H1 (cell line): ENCODE results near the gene SHROOM2. TPM values are rescaled to one million over a fixed set of nuclear protein-coding genes. Genes with fewer than 3 reads are reported as not detected.

Experiments used
- BRCA1 ChIP-seq: IDR thresholded peaks from 2 replicates; pipeline ENCODE4 v1.6.1; 2012; ENCODE audit warnings: low read depth, low read length, improper control_type of control experiment
- FOSL1 ChIP-seq: IDR thresholded peaks from 2 replicates; pipeline ENCODE4 v1.6.1; 2011; ENCODE audit warnings: mild to moderate bottlenecking, low read depth, low read length, moderate library complexity; ENCODE audit not compliant: insufficient read depth
- RNF2 ChIP-seq: fragments of 200-900, 300-1000 bp; sonication (generic); IDR thresholded peaks from 2 replicates; pipeline ENCODE4 v1.7.1; 2016; ENCODE audit warnings: borderline replicate concordance, low read depth, mild to moderate bottlenecking, antibody characterized with exemption, low read length; ENCODE audit not compliant: poor library complexity, severe bottlenecking; ENCODE audit errors: missing control alignments
- TCF12 ChIP-seq: IDR thresholded peaks from 2 replicates; pipeline ENCODE4 v1.6.1; 2011; ENCODE audit warnings: low read depth, mild to moderate bottlenecking, low read length
- YY1 ChIP-seq: IDR thresholded peaks from 2 replicates; pipeline ENCODE4 v1.6.1; 2011; ENCODE audit warnings: low read depth, mild to moderate bottlenecking, low read length
- polyA plus RNA-seq, 7 experiments: library from polyadenylated mRNA; depleted of rRNA in 3 of 7; stranded (reverse) in 5 of 7; unstranded in 2 of 7; fragments of >200 nt in 5 of 7; fragments of 200-250 nt in 2 of 7; gene quantifications; 1 replicate in 5 of 7; 2 replicates in 1 of 7; 4 replicates in 1 of 7; pipeline versions ENCODE4 v1.2.1 to v1.2.3, GENCODE V29; 2011 to 2013; ENCODE audit warnings: missing spikeins in 2 of 7, mixed read lengths in 2 of 7
- total RNA-seq: library from RNA; stranded (reverse); fragmentation: NEBNext Ultra II Directional; extraction: Animal tissue kit (Norgen Biotek cat#: 25700); gene quantifications from 2 replicates; pipeline ENCODE4 v1.2.1, GENCODE V29; 2021

Gene SHROOM2
- total and polyA plus RNA-seq, 2 of the 8 experiments (the other 6 are each of a cell fraction or from before 2014, with no cell fraction given): 3.4 to 14.2 TPM

DNA sequence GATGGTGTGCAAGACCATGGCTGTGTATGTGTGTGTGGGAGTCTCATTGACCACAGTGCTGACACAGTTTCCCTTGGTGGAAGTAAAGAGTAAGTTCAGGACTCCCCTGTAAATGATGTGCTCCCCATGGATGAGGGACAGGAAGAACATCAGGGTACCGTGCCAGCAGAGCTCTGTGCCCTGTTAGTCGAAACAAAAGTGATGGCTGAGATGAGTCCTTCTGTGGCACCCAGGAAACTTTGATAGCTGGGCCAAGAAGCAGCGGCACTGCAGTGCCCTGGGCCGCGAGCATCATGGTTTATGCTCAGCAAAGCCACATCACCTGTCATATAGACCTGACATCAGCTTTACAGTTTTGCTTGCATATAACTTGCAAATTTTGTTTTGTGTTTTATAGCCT lies 119.5 kb downstream of the SHROOM2 start (continued):
- TF ChIP-seq TCF12 (no peak), BRCA1 (no peak), FOSL1 (no peak), YY1 (no peak), RNF2 (no peak)
